Measurements from ENCODE around the gene EME2. TPM values are rescaled to one million over a fixed set of nuclear protein-coding genes. Genes with fewer than 3 reads are reported as not detected.
A peak's percentile ranks its signal among the peaks of the same experiment; 100 is the strongest.
"Not testable (repeated sequence)": the region's sequence is repeated elsewhere in the genome, so short reads cannot be mapped to it uniquely, and the experiment has no call there.

EME2 gene
- total and polyA plus RNA-seq, 11 donors, result 3.4 to 12.9 (median 6.0) TPM

- TF ChIP-seq CTCF (IDR thresholded peaks at IDR 0.05) (no peak), POLR2A (IDR thresholded peaks at IDR 0.05) (no peak)
- Histone ChIP-seq H3K9me3 (peaks cover 0 to 7% (median 0%) of the 10 kb centered on the region in 12 donors), H3K36me3 (peaks cover 0 to 17% (median 0%) of the 10 kb centered on the region in 9 donors), H3K4me3 (no peak overlapping the region), H3K27ac (no peak overlapping the region), H3K4me1 (no peaks in the 10 kb centered on the region), H3K27me3 (no peaks in the 10 kb centered on the region)
- ATAC-seq, result no peak
- WGBS, 4 donors, result 84 to 89% (median 87%) methylated on average over 14 to 32 of the region's 32 CpGs
- intact Hi-C loops (cut with DNase I), result no loop called here
- DNase-seq, result peak in 1 of 5 donors; percentile 22
Measured at GRCh38 chr16:1794908-1795666, 22.5 kb downstream of the EME2 start.

- H3K4me1 ChIP-seq; DNase-seq; intact Hi-C loops (cut with DNase I); H3K27me3 ChIP-seq; ATAC-seq; H3K36me3 ChIP-seq; H3K27ac ChIP-seq; H3K4me3 ChIP-seq; H3K9me3 ChIP-seq: not testable (repeated sequence)
- WGBS, 4 donors, result 70 to 88% (median 83%) methylated on average over 4 to 5 of the region's 5 CpGs
Measured at GRCh38 chr16:1799263-1799662, 26.7 kb downstream of the EME2 start.

- ATAC-seq (no peak), DNase-seq (no peak)
- H3K9me3 ChIP-seq, result peaks cover 0 to 7% (median 0%) of the 10 kb centered on the region in 12 donors
Measured at GRCh38 chr16:1800701-1801100, 28.1 kb downstream of the EME2 start.

GRCh38 chr16:1807626-1808025, 35.0 kb downstream of the EME2 start:
- 82 to 92% (median 89%) methylated on average over 9 to 10 of the region's 10 CpGs for WGBS, 4 donors
- no peak overlapping the region for H3K27ac ChIP-seq
- no peaks in the 10 kb centered on the region for H3K27me3 ChIP-seq
- TF ChIP-seq POLR2A (IDR thresholded peaks at IDR 0.05) (no peak), CTCF (IDR thresholded peaks at IDR 0.05) (no peak)
- H3K4me1 ChIP-seq, result peaks cover 0 to under 1% (median 0%) of the 10 kb centered on the region in 12 donors
- H3K9me3 ChIP-seq, result peaks cover 0 to 6% (median 0%) of the 10 kb centered on the region in 12 donors
- peaks cover 0 to 59% (median 34%) of the 10 kb centered on the region in 9 donors for H3K36me3 ChIP-seq
- DNase-seq (no peak), ATAC-seq (no peak)
- intact Hi-C loops (cut with DNase I), result no loop called here
- no peak overlapping the region for H3K4me3 ChIP-seq

More at GRCh38 chr16:1800701-1801100, 28.1 kb downstream of the EME2 start:
- no peak overlapping the region for H3K4me3 ChIP-seq
- peaks cover 0 to 7% (median 2%) of the 10 kb centered on the region in 9 donors for H3K36me3 ChIP-seq
- H3K4me1 ChIP-seq, result no peaks in the 10 kb centered on the region
- H3K27ac ChIP-seq, result no peak overlapping the region
- 69 to 85% (median 84%) methylated on average over 10 of the region's 10 CpGs for WGBS, 4 donors
- intact Hi-C loops (cut with DNase I), result no loop called here
- no peaks in the 10 kb centered on the region for H3K27me3 ChIP-seq
- TF ChIP-seq CTCF (IDR thresholded peaks at IDR 0.05), result no peak
- TF ChIP-seq POLR2A (IDR thresholded peaks at IDR 0.05), result no peak

Data from heart left ventricle (tissue), 16 donors.